Hepatic stellate cell (primary cell): ENCODE results near the gene LEMD3.
A peak's percentile ranks its signal among the peaks of the same experiment; 100 is the strongest.

Source experiments
- DNase-seq: peaks from one replicate; pipeline ENCODE4 v3.0.0; 2011; ENCODE audit warnings: low spot score

LEMD3 gene

DNA sequence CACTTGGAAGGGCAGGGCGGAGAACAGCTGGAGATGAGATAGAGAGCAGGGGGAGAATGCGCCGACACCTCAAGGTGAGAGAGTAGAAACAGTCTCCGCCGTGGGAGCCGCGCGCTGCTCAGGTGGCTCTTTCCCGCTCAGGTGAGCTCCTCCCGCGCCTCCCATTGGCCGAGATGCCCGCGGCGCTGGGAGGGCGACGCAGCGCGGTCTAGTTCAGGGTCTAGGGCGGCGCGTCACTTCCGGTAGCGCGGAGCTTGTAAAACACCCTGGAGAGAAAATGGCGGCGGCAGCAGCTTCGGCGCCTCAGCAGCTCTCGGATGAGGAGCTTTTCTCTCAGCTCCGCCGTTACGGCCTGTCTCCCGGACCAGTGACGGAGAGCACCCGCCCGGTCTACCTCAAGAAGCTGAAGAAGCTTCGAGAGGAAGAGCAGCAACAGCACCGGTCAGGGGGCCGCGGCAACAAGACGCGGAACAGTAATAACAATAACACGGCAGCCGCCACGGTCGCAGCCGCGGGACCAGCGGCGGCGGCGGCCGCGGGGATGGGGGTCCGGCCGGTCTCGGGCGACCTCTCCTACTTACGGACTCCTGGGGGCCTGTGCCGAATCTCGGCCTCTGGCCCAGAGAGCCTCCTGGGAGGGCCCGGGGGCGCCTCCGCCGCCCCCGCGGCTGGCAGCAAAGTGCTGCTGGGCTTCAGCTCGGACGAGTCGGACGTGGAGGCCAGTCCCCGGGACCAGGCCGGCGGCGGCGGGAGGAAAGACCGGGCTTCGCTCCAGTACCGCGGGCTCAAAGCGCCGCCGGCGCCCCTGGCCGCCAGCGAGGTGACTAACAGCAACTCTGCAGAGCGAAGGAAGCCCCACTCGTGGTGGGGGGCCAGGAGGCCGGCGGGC is at the start of gene LEMD3:
TSS of gene LEMD3 (plus strand) at position 264 of the 889 bp plus-strand sequence. CDS start at position 278, 14 bp downstream.
- peak; percentile 91 for DNase-seq

- DNase-seq, result no peak
Observed at GRCh38 chr12:65121049-65121955, 48.1 kb upstream of the LEMD3 start, which contains the start of gene WIF1. WIF1 (minus strand) TSS chr12:65121305; CDS start chr12:65121191, 114 bp downstream.

- DNase-seq, result no peak
Observed at GRCh38 chr12:65121956-65122469, 47.4 kb upstream of the LEMD3 start.

DNA sequence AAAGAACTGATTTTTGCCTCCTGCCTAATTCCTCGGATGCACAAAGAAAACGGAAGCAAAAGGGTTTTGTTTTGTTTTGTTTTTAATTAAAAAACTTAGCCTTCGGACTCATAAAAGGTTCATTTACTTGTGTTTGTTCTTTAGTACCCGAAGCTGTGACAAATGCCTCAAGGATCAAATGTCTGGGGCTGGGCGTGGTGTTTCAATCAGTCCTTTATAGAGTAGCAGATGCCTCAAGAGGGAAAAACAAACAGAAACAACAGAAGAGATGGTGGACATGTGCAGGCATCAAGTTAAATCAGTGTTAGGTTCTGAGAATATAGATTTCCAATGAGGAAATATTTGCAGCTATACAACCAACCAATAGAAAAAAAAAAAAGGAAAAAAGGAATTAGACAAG is 46.7 kb upstream of the LEMD3 start:
- no peak for DNase-seq

DNA sequence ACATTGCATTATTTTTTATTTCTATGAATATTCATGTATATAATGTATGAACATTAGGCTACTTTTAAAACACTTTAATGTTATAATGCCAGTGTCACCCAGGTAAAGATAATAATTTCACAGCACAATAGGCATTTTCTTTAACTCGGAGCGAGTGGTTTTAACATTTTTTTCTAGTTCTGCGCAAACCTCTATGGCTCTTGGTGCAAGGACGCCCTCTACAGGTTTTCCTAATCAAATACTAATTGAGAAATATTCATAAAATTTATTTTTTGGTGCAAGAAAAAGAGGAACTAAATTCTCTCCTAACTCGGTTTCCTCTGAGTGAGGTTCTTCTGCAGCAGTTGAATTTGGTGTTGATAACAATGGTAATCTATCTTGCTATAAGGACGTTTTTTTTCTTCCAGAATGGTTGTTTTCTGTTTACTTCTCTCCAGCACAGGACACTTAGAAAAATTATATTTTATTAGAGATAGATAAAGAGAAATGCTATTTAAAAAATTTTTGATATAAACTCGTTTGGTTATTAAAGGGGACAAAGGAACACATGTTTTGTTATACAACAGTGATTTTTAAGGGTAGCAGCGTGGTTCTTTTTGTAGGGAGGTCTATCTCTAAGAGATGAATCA is 45.8 kb upstream of the LEMD3 start:
- no peak for DNase-seq

DNA sequence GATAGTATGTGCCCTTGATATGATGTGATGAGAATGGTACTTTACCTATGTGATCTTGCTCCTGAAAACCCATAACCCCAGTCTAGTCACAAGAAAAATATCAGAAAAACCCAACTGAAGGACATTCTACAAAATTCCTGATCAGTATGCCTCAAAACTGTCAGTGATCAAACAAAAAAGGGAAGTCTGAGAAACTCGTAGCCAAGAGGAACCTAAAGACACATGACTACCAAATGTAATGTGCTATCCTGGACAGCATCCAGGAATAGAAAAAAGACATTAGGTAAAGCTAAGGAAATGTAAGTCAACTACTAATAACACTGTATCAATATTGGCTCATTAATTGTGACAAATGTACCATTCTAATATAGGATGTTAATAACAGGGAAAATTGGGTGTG is 44.1 kb upstream of the LEMD3 start:
- DNase-seq, result no peak

- DNase-seq, result no peak
Observed at GRCh38 chr12:65125975-65126374, 43.4 kb upstream of the LEMD3 start.

- DNase-seq, result no peak
Observed at GRCh38 chr12:65126482-65126881, 42.9 kb upstream of the LEMD3 start.

DNA sequence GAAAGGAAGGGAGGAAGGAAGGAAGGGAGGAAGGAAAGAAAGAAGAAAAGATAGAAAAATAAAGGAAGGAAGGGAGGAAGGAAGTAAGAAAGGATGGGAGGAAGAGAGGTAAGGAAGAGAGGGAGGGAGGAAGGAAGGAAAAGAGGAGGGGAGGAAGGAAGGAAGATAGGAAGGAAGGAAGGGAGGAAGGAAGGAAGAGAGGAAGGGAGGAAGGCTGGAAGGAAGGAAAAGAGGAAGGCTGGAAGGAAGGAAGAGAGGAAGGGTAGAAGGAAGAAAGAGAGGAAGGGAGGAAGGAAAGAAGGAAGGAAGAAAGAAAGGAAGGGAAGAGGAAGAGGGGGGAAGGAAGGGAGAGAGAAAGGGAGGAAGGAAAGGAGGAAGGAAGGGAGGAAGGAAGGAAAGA is 35.5 kb upstream of the LEMD3 start:
- DNase-seq, result no peak

DNA sequence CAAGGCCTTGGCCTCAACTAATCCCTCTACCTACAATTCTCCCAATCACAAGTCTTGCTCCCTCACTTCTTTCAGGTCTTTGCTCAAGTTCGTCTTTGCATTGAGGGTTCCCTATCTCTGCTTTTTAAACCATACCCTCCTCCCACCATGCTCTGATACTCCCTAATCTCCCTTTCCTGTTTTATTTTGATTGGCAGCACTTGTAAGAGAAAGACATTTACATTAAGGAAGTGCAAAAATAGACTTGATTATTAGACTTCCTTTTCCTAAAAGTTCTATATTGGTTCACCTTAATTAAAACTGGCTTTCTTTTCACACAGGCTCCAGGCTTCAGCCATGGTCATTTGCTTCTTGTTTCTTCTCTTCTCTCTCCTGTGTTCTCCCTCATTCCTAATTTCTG is 30.0 kb upstream of the LEMD3 start:
- no peak for DNase-seq

- DNase-seq, result no peak
Observed at GRCh38 chr12:65140738-65141137, 28.6 kb upstream of the LEMD3 start.

GRCh38 chr12:65147312-65147905 is 22.0 kb upstream of the LEMD3 start:
- DNase-seq, result no peak

GRCh38 chr12:65152012-65152411 is 17.4 kb upstream of the LEMD3 start:
- no peak for DNase-seq

DNA sequence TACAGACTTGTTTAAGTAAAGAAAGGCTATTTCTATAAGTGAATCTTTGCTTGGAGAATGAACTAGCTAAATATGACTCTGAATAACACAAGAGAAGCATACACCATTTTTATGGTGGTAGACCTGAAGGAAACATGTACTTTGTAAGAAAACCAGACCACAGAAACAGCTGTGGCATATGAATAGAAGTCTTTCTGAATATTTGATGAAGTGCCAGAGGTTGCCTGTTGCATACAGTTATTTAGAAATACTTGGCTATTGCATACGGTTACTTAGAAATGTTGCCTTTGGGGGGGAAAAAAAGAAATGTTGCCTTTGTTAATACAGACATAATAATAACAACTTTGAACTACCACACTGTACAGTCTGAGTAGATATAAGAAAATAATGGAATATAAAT is 16.8 kb upstream of the LEMD3 start:
- no peak for DNase-seq

DNA sequence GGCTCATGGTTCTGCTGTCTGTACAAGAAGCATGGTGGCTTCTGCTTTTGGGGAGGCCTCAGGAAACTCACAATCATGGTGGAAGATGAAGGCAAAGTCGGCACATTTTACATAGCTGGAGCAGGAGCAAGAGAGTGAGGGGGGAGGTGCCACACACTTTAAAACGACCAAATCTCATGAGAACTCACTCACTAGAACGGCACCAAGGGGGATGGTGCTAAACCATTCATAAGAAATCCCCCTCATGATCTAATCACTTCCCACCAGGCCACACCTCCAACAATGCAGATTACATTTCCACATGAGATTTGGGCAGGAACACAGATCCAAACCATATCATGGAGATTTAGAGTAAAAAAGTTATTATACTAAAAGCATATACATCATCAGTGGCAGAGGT is 13.6 kb upstream of the LEMD3 start:
- no peak for DNase-seq

DNA sequence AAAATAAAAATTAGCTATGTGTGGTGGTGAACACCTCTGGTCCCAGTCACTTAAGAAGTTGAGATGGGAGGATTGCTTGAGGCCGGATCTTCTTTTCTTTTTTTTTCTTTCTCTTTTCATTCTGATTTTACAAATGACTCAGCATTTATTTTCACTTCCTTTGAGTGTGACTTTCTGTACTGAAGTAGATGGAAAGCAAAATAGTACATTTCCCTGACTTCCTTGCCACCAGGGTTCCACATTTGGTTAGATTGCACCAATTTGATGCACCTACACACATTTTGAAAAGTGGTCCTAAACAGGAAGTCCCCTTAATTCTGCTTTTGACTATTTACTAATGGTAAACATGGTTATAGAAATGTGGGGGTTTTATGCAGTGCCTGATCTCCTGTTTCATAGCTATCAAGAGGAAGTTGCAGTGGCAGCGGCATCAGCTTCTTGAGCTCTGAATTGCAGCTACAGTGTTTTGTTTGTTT is 13.0 kb upstream of the LEMD3 start:
- no peak for DNase-seq

DNA sequence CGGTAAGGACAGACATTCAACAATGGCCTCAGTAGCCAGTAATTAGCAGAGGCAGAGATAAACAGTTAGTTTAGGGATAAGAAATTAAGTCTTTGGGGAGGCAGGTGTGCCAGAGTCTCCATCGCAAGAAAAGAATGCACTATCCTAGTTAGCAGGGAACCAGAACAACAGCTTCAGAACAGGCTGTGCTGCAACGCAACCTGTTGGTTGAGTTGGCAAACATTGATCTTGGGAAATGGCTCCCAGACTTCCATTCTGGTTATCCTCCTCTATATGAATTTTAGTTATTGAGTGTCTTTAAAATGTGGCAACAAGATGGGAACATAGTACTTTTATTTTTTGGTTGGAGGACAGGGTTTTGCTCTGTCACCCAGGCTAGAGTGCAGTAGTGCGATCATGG is 12.3 kb upstream of the LEMD3 start:
- DNase-seq, result no peak

- DNase-seq, result no peak
Observed at GRCh38 chr12:65162609-65163008, 6.8 kb upstream of the LEMD3 start.

GRCh38 chr12:65164244-65164643 is 5.1 kb upstream of the LEMD3 start:
- DNase-seq, result no peak

DNA sequence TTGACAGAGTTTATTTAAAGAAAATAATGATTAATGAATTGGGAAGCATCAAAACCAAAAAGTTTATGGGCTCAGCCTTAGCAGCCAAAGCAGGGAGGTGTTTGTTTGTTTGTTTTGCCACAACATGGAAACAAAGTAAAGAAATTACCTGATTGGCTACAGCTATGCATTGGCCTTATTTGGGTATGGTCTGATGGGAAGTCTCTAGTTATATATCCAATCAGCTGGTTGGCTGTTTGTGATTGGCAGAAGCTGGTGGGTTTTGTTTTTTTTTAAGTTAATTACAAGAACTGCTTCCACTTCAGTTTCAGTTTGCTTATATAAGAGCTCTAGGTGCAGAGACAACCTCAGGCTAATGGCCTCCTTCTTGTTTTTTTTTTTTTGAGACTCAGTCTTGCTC is 4.6 kb upstream of the LEMD3 start:
- no peak for DNase-seq

DNA sequence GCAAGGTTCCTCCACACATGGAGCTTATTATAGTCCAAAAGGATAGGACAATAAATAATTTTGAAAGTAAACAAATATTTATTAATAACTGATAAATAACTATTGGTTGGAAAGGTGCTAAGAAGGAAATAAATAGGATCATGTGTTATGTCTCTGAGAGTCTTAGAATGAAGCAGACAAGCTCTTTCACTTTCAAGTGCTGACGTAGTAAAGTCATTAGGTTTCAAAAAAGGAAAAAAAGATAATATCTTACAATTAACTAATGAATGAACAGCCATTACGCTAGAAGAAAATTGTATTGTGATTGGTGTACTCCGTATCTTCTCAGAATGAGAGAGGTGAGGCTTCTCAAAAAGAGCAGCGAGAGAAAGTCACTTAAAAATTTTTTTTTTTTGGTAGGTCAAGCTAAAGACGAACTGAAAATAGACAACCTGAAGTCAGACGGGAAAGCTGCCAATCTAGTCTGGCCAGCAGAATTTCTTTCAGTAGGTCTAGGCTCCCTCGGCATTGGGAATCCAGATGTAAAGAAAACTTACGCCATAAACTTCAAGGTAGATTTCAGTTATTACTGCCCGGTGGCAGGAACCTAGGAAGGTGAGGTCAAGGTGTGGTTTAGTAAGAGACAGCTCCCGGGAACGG is 583 bp upstream of the LEMD3 start:
- DNase-seq, result no peak
